ENCODE measurements around the gene HOMER1. TPM values are rescaled to one million over a fixed set of nuclear protein-coding genes. Genes with fewer than 3 reads are reported as not detected.

The HOMER1 gene
- polyA plus RNA-seq, 1 donor from 2014 or later: 30.6 TPM

GRCh38 chr5:79488058-79488457, 25.9 kb downstream of the HOMER1 start:
- Histone ChIP-seq H3K9me2 (ENCODE audit: insufficient read depth, low read length) (no peaks in the 10 kb centered on the region), H3K79me2 (replicated peaks; ENCODE audit: insufficient read depth, low read length) (peaks cover 3% of the 10 kb centered on the region), H3K36me3 (ENCODE audit: insufficient read depth, low read length) (no peaks in the 10 kb centered on the region), H2AFZ (ENCODE audit: low read depth, low read length) (no peak overlapping the region), H4K20me1 (ENCODE audit: insufficient read depth) (no peaks in the 10 kb centered on the region), H3K27me3 (ENCODE audit: insufficient read depth, low read depth, low read length) (no peaks in the 10 kb centered on the region), H3K4me2 (ENCODE audit: low read length) (no peak overlapping the region), H3K9ac (ENCODE audit: low read length) (no peak overlapping the region), H3K9me3 (ENCODE audit: low read length) (no peaks in the 10 kb centered on the region), H3K4me3 (ENCODE audit: low read length) (no peak overlapping the region), H3K27ac (ENCODE audit: low read length) (no peak overlapping the region), H3F3A (ENCODE audit: insufficient read depth, low read length, poor library complexity, severe bottlenecking) (no peaks in the 10 kb centered on the region)
- no peak for TF ChIP-seq CTCF (IDR thresholded peaks at IDR 0.05; ENCODE audit: poor library complexity, severe bottlenecking)
- TF ChIP-seq SMC3 (conservative IDR thresholded peaks at IDR 0.05; ENCODE audit: poor library complexity): no peak
- no peak for TF ChIP-seq REST (IDR thresholded peaks at IDR 0.05; ENCODE audit: borderline replicate concordance)
- no peak for TF ChIP-seq MXI1 (conservative IDR thresholded peaks at IDR 0.05; ENCODE audit: poor library complexity, severe bottlenecking)
- no peak for TF ChIP-seq EZH2 (IDR thresholded peaks at IDR 0.05; ENCODE audit: borderline replicate concordance, insufficient read depth, low read length, poor library complexity, severe bottlenecking)
- TF ChIP-seq POLR2AphosphoS5 (IDR thresholded peaks at IDR 0.05): no peak
- TF ChIP-seq EP300 (conservative IDR thresholded peaks at IDR 0.05; ENCODE audit: poor library complexity, severe bottlenecking): no peak
- TF ChIP-seq TAF1 (IDR thresholded peaks at IDR 0.05; ENCODE audit: low read depth): no peak
- TF ChIP-seq RAD21 (conservative IDR thresholded peaks at IDR 0.05): no peak

GRCh38 chr5:79487251-79487650, 26.7 kb downstream of the HOMER1 start:
- Histone ChIP-seq H3K9me3 (ENCODE audit: low read length) (no peaks in the 10 kb centered on the region), H3K36me3 (ENCODE audit: insufficient read depth, low read length) (no peaks in the 10 kb centered on the region), H3K9ac (ENCODE audit: low read length) (no peak overlapping the region), H4K20me1 (ENCODE audit: insufficient read depth) (no peaks in the 10 kb centered on the region), H3K27me3 (ENCODE audit: insufficient read depth, low read depth, low read length) (no peaks in the 10 kb centered on the region), H3K4me3 (ENCODE audit: low read length) (no peak overlapping the region), H3F3A (ENCODE audit: insufficient read depth, low read length, poor library complexity, severe bottlenecking) (no peaks in the 10 kb centered on the region), H3K27ac (ENCODE audit: low read length) (no peak overlapping the region), H3K4me2 (ENCODE audit: low read length) (no peak overlapping the region), H2AFZ (ENCODE audit: low read depth, low read length) (no peak overlapping the region), H3K9me2 (ENCODE audit: insufficient read depth, low read length) (no peaks in the 10 kb centered on the region), H3K79me2 (replicated peaks; ENCODE audit: insufficient read depth, low read length) (peaks cover 3% of the 10 kb centered on the region)
- TF ChIP-seq TAF1 (IDR thresholded peaks at IDR 0.05; ENCODE audit: low read depth) (no peak), EZH2 (IDR thresholded peaks at IDR 0.05; ENCODE audit: borderline replicate concordance, insufficient read depth, low read length, poor library complexity, severe bottlenecking) (no peak), EP300 (conservative IDR thresholded peaks at IDR 0.05; ENCODE audit: poor library complexity, severe bottlenecking) (no peak), CTCF (IDR thresholded peaks at IDR 0.05; ENCODE audit: poor library complexity, severe bottlenecking) (no peak), POLR2AphosphoS5 (IDR thresholded peaks at IDR 0.05) (no peak), MXI1 (conservative IDR thresholded peaks at IDR 0.05; ENCODE audit: poor library complexity, severe bottlenecking) (no peak), RAD21 (conservative IDR thresholded peaks at IDR 0.05) (no peak), REST (IDR thresholded peaks at IDR 0.05; ENCODE audit: borderline replicate concordance) (no peak), SMC3 (conservative IDR thresholded peaks at IDR 0.05; ENCODE audit: poor library complexity) (no peak)

Data from neural cell (in vitro differentiated cells).